CMK (cell line): Measurements from ENCODE around the gene HOXB1.

Experiments used
- DNase-seq: peaks from one replicate; pipeline ENCODE4 v3.0.0-alpha.2; 2010; ENCODE audit warnings: low read depth

Gene HOXB1

GRCh38 chr17:48530887-48531272 lies at the start of gene HOXB1:
HOXB1 (minus strand) TSS chr17:48531011; CDS start chr17:48530904, 107 bp downstream.
- no peak for DNase-seq

- DNase-seq, result no peak
Measured at GRCh38 chr17:48579760-48580554, 49.1 kb upstream of the HOXB1 start.

- DNase-seq, result no peak
Measured at GRCh38 chr17:48579471-48579759, 48.6 kb upstream of the HOXB1 start.

GRCh38 chr17:48578616-48579470 lies 48.0 kb upstream of the HOXB1 start:
- no peak for DNase-seq

- peak; percentile 81 for DNase-seq
Measured at GRCh38 chr17:48577946-48578615, 47.3 kb upstream of the HOXB1 start, which contains the start of gene HOXB4. HOXB4 (minus strand) TSS chr17:48578350; CDS start chr17:48578319, 31 bp downstream.

- no peak for DNase-seq
Measured at GRCh38 chr17:48577330-48577945, 46.6 kb upstream of the HOXB1 start.

GRCh38 chr17:48576479-48577309 lies 45.9 kb upstream of the HOXB1 start:
- DNase-seq, result no peak

GRCh38 chr17:48575673-48576478 lies 45.1 kb upstream of the HOXB1 start:
- no peak for DNase-seq

GRCh38 chr17:48575066-48575582 lies 44.3 kb upstream of the HOXB1 start:
- DNase-seq, result no peak

- no peak for DNase-seq
Measured at GRCh38 chr17:48574505-48575065, 43.8 kb upstream of the HOXB1 start.

- no peak for DNase-seq
Measured at GRCh38 chr17:48571826-48572417, 41.1 kb upstream of the HOXB1 start.

GRCh38 chr17:48571024-48571818 lies 40.4 kb upstream of the HOXB1 start:
- DNase-seq, result no peak

- DNase-seq, result no peak
Measured at GRCh38 chr17:48570325-48571023, 39.7 kb upstream of the HOXB1 start.

- no peak for DNase-seq
Measured at GRCh38 chr17:48569674-48570324, 39.0 kb upstream of the HOXB1 start.

GRCh38 chr17:48569240-48569582 lies 38.4 kb upstream of the HOXB1 start:
- DNase-seq, result no peak

GRCh38 chr17:48568499-48569239 lies 37.9 kb upstream of the HOXB1 start:
- DNase-seq, result no peak
